GM21528 (cell line): ENCODE results near the gene CD79B.

Source experiments
- ATAC-seq: cut with Tn5 transposase; IDR thresholded peaks from one replicate; pipeline ENCODE4 v1.9.1; 2021; ENCODE audit warnings: mild to moderate bottlenecking, moderate library complexity; ENCODE audit not compliant: unreplicated experiment, low FRiP score

Gene CD79B

DNA sequence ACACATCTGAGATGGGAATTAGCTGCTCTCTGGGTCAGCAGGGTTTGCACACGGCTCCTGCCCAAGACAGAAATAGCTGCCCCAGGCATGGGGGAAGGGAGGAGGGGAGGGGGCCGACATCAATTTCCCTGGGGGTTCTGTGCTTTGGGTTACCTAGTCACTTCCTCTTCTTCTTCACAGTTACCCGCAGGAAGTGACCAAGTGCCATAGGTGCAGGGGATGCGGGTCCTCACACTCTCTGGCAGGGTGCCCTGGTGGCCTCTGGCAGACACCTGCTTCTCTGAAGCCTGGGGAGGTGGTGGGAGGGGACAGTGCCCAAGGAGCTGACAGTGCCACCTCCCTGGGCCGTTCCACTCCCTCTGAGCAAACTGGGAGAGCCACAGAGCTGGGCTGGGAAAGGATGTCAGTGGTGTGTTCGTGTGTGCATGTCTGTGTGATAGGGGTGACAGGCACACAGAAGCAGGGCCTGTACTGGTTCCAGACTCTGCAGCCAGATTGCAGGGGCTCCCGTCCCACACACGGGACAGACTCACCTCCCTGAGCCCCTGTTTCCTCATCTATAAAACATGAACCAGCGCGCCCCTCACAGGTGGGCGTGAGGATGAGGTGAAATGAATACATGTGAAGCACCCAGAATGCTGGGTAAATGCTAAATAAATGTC, 22.4 kb upstream of the CD79B start:
- ATAC-seq: no peak

DNA sequence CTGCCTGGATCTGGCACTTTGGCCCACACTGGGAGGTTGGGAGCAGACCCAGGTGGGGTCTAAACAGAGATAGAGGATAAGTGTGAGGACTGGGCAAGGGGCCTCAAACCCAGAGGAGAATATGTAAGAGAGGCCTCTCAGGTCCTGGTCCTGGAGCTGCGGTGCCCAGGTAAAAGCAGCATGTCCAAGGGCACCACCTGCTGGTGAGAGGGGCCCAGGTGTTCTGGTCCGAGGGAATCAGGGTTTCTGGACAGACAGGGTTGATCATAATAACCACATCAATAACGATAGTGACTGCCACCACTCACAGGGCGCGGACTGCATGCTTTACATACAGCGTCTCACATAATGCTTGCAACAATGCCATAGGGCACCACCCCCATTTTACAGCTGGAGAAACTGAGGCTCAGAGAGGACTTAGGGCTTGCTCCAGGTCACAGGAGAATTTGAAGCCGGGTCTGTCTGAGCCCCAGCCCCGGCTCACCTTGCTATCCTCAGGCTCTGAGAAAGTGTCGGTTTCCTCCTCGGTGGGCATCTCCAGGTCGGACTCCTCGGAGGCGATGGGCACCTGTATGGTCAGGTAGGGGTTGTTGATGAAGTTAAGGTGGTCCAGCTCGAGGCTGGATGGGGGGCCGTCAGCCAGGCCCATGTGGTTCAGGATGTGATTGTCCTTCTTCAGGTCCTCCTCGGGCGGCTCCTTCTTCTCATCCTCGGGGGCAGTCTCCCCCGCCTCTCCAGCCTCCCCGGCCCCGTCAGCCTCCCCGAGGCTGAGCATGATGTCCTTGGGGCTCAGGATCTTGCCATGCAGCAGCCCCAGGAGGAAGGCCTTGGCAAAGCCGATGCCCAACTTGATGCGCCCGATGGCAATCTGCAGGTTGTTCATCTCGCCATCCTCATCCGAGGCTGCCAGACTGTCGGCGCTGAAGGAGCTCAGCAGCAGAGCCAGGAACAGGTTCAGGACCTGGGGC, 19.1 kb upstream of the CD79B start:
- ATAC-seq: no peak

- ATAC-seq: no peak
These were observed 17.6 kb upstream of the CD79B start for GRCh38 chr17:63949576-63950250.

DNA sequence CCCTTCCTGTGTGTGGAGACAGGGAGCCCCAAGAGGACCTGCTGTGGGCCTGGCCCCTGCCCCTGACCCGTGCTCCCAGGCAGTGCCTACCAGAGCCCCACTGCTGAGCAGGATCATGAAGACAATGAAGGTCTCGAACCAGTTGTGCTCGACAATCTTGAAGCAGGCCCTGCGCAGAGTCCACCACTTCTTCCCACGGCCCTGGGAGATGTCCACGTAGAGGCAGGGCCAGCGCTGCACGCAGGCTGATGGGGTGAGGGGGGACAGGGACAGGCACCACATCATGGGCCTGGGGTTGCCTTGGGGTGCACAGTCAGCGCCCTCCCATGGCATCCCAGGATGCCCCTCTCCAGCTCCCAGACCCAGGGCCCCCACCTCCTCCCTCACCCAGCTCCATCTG, 16.4 kb upstream of the CD79B start:
- ATAC-seq: no peak

- no peak for ATAC-seq
These were observed 15.7 kb upstream of the CD79B start for GRCh38 chr17:63947711-63948330.

GRCh38 chr17:63946440-63947363, 14.6 kb upstream of the CD79B start:
- ATAC-seq: peak; percentile 48

GRCh38 chr17:63945784-63946439, 13.8 kb upstream of the CD79B start:
- no peak for ATAC-seq

GRCh38 chr17:63944736-63945499, 12.8 kb upstream of the CD79B start:
- no peak for ATAC-seq

DNA sequence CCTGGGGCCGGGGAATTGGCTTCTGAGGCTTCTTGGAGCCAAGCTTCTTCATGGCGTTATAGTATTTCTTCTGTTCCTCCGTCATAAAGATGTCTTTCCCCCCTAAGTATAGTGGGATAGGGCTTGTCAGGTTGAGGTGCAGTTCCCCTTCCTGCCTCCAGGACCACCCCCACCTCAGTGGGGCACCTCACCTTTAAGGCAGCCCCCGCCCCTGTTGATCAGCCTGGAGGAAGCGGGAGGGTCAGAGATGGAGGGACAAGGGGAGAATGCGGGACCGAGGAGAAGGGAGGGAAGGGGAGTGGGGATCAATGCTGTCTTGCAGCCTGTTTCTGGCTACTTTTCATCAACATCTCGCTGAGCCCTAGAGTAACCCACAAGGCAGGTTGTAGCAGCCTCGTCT, 11.6 kb upstream of the CD79B start:
- no peak for ATAC-seq

DNA sequence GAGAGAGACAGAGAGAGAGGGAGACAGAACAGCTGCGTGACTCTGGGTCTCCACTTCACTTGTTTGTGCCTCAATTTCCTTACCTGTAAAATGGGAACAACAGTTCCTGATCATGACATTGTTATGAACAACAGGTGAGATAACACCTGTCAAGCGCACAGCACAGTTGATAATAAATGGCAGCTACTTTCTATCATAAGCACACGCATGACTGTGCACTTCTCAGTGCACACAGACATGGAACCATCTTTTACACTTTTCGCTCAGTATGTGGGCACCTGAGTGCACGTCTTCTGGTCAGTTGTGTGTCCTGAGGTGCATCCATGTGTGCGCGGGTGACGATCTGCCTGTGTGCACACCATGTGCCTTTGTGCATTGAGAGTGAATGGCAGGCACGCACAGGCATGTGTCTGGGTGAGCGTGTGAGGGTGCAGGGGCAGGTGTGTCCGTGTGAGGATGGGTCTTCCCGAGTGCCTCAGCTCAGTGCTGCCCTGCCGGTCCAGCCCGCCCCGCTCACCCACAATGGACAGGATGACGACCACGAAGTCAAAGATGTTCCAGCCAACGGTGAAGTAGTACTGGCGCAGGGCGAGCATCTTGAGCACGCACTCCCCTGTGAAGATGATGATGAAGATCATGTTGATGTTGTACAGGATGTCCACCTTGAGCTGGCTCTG, 10.3 kb upstream of the CD79B start:
- ATAC-seq: no peak

- no peak for ATAC-seq
These were observed 9.6 kb upstream of the CD79B start for GRCh38 chr17:63941751-63942150.

DNA sequence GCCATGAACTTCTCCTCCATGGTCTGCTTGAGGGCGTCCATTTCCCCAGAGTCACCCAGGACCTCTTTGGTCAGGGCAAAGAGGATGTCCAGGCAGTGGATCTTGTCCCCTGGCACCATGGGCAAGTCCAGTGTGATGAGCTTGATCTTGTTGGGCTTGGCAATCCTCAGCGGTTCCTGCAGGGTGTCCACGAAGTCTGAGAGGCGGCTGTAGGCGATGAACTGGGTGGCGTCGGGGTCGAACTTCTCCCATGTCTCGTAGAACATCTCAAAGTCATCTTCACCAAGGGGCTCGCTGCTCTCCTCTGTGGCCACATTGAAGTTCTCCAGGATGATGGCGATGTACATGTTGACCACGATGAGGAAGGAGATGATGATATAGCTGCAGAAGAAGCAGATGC, 9.0 kb upstream of the CD79B start:
- ATAC-seq: no peak

DNA sequence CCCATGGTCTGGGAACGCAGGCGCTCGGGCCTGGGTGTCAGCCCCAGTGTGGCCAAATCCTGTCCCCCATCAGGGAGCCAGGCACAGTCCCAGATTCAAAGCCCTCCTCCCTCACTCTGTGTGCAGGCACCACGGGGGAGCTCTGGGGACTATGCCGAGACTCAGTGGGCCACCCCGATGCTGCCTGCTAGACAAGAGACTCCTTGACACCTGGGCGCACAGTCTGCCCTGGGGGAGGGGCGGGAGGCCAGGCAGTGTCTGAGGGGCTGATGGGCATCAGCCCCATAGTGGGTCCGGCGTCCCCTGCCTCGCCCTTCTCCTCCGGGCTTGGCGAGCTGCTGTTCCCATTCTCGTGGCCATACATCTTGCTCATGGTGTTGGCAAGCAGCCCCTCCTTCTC, 8.5 kb upstream of the CD79B start:
- no peak for ATAC-seq

GRCh38 chr17:63939884-63940283, 7.8 kb upstream of the CD79B start:
- ATAC-seq: no peak

DNA sequence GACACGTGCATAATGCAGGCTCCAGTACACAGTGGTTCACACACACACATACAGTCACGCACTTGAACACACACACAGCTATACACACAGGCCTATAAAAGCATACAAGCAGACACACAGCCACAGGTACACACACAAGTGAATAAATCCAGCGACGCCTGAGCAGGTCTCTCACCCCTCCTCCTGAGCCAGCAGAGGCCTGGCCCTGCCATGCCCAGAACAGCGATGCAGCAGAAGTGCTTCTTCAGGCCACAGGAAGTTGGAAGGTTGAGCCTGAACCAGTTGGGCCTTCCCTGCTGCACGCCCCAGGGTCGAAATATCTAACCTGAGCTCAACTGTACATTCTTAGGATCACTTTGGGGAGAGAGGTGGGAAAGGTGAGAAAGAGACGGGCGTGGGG, 7.3 kb upstream of the CD79B start:
- ATAC-seq: no peak

- ATAC-seq: no peak
These were observed 5.8 kb upstream of the CD79B start for GRCh38 chr17:63937920-63938319.

DNA sequence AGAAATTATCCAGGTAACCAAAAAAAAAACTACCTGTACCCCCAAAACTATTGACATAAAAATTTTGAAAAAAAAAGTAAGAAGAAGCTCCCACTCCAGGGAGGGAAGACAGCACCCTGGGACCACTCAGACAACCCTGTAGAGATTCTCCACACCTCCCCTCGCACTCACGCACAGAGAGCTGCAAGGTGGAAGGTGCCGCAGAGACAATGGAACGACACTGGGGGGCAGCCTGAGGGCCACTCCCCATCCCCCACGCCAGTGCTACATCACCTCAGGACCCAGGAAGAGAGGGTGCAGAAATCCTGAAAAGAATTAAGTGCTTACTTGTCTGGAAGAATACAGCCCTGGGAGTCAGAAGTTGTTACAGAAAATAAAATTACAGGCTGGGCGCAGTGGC, 5.2 kb upstream of the CD79B start:
- ATAC-seq: no peak
